Limb (tissue), 2 donors: Measurements from ENCODE around the gene SSPN.

ENCODE experiments used
- DNase-seq, 2 donors: peaks; one replicate each; pipeline ENCODE4 v3.0.0-alpha.2; 2016; ENCODE audit errors: extremely low spot score in 2 of 2

Gene SSPN

DNA sequence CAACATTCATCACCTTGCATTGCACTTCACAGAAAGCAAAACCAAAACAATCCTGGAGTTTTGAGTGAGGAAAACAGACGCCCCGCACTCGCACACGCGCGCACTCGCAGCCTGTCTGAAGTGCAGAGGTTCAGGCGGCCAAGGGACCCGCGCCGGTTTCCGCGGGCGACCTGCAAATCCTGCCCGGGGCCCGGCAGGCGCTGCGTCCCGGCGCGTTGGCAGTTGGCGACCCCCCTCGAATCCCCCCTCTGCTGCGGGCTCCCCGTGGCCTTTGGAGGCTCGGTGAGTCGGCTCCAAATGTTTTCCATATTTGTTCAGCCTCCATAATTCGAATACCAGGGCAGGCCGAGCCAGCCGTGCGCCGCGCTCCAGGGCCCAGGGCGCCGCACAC, at the start of gene SSPN:
Gene SSPN, plus strand, starts transcription at position 324 of the 391 bp plus-strand sequence. CDS start 100 bp downstream, outside the sequence.
- DNase-seq = peak; percentile 68 to 92

- DNase-seq = no peak
Observed at GRCh38 chr12:26148291-26148690, 47.1 kb upstream of the SSPN start.

DNA sequence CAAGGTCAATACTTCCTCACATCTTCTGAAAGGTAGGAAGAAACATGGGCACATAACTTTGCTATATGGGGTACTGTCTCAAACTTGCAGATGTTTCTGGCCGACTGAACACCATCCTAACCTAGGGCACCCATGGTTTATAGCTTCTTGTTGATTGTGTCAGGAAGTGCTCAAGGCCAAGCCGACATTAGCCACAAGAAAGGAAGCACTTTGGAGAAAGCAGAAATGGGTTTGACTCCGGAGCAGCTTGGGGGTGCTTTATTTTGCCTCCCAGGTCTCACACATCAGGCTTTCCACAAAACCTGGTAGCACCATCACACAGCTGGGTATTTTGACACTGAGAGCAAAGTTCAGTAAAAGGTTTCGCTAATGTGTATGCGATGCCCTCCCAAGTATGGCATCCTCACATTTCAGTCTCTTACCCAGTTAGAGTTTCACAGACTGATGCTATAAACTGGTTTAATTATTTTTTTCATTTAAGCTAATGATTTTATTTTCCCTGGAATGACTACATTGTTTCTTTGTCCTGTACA, 45.3 kb upstream of the SSPN start:
- DNase-seq = no peak

GRCh38 chr12:26150736-26151450, 44.5 kb upstream of the SSPN start:
- DNase-seq = peak in 1 of 2 donors; percentile 15

DNA sequence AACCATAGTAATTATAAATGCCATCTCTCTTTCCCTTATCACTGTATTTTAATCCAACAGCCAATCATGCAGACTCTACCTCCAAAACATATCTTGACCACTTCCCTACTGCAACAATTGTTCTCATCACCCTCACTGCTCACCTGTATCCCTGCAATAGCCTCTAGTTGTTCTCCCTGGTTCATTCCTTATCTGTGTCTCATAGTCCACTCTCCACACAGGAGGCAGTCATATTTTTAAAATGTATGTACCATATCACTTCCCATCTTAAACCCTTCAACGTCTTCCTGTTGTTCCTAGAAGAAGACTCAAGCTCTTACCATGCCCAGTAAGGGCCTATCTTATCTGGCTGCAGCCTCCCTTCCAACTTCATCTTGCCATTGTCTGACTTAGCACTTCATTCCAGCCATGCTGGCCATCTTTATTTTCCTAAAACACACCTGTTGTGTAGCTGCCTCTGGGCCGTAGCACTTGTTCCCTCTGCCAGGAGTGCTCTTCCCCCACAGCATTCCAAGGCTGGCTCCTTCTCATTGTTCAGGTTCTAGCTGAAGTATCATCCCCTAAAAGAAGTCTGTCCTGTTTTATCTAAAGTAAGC, 42.8 kb upstream of the SSPN start:
- DNase-seq = no peak

DNA sequence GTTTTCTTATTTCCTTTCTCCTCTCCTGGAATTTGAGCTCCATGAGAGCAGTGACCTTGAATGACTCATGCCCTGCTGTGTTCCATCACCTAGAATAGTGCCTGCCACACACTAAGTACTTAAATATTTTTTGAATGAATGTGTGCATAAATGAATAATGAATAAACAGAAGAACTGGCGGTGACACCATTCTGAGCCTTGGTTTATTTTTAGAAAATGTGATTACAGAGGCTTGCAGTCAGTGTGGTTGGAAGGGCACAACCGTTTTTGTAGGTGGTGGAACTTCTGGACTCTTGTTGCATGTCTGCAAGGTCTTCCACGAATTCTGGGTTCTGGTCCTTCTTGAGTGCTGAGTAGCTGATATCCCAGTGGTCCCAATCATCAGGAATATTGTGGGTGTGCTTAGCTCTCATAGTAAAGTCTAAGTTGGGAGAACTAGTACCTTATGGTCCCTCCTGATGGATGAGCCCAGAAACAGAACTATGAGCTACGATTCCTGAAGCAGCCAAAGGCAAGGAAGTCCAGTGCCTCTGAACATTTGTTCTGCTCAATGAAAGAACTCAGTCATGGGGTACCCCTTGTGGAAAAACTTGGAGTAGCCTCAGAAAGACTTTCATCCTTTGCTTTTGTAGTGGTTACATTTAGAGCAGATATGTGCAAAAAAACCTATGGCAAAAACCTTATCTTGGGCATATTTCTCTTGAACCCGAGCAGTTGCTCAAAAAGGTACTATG, 41.8 kb upstream of the SSPN start:
- no peak for DNase-seq

DNA sequence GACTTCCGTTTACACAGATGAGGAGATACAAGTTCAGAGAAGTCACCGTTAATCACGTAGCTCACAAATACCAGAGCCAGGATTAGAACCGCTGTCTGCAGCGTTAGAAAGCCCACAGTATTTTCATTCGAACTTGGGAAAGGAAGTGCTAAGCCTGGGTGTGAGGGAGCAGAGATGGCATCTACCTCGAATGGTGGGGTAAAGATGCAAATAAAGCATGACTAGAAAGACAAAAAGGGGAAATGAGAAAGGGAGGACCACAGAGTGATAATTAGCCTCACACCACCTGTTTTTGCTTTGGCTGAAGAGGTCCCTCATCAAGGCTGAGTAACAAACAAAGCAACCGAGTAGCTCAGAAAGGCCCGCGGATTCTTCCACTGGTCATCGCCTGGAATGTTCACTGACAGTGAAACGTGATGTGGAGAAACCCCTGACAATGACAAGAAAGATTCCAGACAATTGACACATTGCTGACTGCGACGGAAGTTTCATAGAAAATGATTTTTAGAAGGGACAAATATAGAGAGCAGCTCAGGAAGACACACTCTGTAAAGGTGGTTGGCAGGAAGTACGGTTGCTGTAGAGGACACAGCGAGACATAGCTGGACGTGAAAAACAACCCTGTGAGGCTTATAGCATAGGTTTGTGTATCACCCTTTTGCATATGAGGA, 39.0 kb upstream of the SSPN start:
- no peak for DNase-seq

DNA sequence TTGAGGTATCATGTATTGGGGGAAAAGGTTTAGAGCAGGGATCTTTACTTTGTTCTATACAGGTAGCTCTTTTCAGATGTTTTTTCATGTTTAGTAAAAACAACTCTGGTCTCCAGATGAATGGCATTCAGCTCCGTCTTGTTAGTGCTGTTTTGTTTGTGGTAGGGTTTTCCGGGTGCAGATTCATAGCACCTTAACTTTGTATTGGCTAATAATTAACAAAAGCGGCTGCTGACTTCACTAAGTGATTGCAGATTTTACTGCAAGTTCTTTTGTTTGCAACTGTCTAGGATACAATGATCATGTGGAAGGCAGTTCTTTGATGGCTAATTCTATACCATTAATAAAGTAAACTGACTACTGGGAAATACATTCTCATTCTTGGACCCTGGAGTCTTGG, 38.4 kb upstream of the SSPN start:
- DNase-seq = no peak

- DNase-seq = no peak
Observed at GRCh38 chr12:26158078-26158764, 37.2 kb upstream of the SSPN start.

DNA sequence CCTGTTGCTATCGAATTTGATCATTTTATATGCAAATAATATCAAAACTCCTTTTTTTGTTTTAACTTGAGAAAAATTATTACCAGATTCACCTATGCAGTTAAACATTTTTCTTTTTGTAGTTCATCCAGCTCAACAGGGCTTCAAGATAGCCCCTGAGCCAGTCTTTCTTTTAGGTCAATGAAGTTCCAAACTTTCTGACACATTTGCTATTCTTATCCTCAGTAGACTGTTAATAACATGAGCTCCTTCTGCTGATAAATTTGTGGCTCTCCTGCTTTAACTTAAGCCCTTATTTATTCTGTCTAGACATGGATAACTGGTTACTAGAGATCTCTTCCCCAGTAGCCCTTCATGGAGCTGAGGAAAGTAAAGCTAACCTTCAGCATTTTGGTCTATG, 33.2 kb upstream of the SSPN start:
- no peak for DNase-seq

DNA sequence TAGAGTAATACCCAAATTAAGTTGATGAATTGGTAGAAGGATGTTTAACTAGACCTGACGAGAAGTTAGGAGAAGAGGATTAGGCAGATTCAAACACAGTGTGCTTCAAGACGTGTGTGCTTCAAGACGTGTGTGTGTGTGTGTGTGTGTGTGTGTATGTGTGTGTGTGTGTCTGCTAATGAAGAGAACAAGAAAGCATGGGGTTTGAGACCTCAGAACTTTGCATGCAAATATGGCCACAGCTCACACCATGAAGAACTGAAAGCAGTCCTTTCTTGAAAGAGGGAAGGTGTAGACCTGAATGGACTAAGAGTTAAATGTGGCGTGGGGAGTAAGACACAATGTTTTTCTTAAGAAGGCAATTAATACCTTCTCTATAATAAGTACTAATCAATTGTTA, 32.5 kb upstream of the SSPN start:
- no peak for DNase-seq

DNA sequence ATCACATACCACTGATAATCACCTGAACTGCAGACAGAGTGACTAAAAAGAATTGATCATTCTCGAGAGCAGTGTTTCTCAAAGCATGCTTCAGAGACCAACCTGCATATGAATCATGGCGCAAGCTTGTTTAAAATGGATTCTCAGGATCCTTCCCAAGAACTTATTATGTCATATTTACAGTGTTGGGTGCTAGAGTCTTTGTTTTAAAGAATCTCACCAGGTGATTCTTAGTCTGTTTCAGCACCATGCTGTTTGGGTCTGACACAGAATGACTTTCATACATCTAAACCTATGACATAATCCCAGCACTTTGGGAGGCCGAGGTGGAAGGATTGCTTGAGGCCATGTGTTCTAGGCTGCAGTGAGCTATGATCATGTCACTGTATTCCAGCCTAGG, 31.3 kb upstream of the SSPN start:
- DNase-seq = no peak

DNA sequence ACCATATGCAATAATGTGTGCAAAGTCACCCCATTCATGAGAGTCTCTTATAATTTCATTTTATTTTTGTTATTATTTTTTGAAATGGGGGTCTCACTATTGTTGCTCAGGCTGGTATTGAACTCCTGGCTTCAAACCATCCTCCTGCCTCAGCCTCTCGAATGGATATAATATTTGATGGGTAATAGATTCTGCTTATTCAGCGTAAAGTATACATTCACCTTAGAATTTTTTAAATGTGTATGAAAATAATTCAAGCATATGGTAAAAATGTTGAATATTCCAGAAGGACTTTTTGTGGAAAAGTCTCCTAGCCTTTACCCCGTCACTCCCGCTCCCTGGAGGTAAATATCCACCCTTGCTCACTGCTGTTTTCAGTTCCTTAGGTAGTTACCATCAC, 23.4 kb upstream of the SSPN start:
- no peak for DNase-seq

GRCh38 chr12:26172539-26172938, 22.8 kb upstream of the SSPN start:
- no peak for DNase-seq

- DNase-seq = no peak
Observed at GRCh38 chr12:26172946-26173552, 22.3 kb upstream of the SSPN start.

GRCh38 chr12:26176725-26177124, 18.6 kb upstream of the SSPN start:
- DNase-seq = no peak

DNA sequence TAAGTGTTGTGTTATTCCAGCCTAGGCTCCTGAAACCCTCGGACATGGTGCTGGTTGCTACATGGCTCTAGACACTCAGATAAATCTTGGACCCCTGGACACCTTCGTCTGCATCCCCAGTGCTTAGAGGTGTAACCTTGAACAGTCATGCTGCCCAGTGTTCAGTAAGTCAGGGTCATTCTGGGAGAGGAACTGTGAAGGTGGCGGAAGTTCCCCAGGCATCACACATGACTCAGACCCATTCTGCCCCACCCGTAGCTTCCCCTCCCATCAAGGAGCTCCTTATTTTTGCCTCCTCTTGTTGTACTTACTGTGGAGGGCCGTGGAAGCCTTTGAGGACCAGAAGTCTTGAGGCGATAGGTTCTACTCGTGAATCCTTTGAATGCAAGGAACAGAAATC, 18.1 kb upstream of the SSPN start:
- DNase-seq = no peak

DNA sequence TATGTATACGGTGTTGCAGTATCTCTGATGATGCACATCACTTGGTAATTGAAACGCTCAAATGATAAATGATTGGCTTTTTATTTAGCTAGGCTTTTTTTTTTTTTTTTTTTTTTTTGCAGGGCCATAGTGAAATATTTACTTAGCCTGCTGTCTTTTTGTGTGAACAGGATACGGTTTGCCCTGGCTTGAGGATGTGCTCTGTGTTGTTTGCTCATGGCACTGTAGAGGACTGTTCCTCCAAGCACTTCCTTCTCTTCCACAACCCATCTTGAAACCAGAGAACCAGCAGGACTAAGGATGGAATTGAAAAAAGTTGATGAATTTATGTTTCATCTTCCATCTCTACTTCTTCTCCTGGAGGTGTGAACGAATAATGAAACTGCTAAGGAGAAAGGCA, 15.5 kb upstream of the SSPN start:
- no peak for DNase-seq

DNA sequence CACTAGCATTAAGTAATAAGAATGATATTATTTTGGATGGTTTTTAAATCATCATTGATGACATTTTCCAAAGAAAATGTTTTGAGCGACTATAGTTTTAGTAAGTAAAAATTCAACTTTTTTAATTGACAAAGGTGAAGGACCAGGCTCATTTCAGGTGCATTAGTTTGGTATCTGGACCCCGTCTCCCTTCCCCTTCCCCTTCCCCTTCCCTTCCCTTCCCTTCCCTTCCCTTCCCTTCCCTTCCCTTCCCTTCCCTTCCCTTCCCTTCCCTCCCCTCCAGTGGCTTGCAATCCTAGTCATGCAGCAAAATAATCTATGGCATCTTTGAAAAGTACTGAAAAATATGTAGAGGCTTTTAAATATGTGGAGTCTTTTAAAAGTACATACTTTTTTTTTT, 13.0 kb upstream of the SSPN start:
- no peak for DNase-seq

- DNase-seq = no peak
Observed at GRCh38 chr12:26185532-26186320, 9.6 kb upstream of the SSPN start.
